Naive B cell (primary cell): ENCODE measurements around the gene RAE1. TPM values are rescaled to one million over a fixed set of nuclear protein-coding genes. Genes with fewer than 3 reads are reported as not detected.

Experiments
- ATAC-seq, 2 donors: fragments of 150-1000 bp; cut with Tn5 transposase; 2 replicates each; pipeline ENCODE4 v1.10.0; 2021; ENCODE audit warnings: low read depth in 2 of 2, mild to moderate bottlenecking in 2 of 2, moderate library complexity in 2 of 2
- DNase-seq: peaks from one replicate; pipeline ENCODE4 v3.0.0; 2022
- H3K27ac Mint-ChIP-seq, 6 donors: one replicate each; pipeline ENCODE4 v1.8.0; 2020 to 2022; ENCODE audit warnings: mild to moderate bottlenecking in 6 of 6, mixed read lengths in 6 of 6, moderate library complexity in 5 of 6, inconsistent platforms in 2 of 6
- H3K27me3 Mint-ChIP-seq, 3 donors: one replicate each; pipeline ENCODE4 v1.8.0; 2021 to 2022; ENCODE audit warnings: mixed read lengths in 3 of 3, mild to moderate bottlenecking in 1 of 3
- H3K36me3 Mint-ChIP-seq, 2 donors: one replicate each; pipeline ENCODE4 v1.8.0; 2020 to 2022; ENCODE audit warnings: mixed read lengths in 2 of 2, inconsistent platforms in 1 of 2, mild to moderate bottlenecking in 1 of 2
- H3K4me1 Mint-ChIP-seq, 3 donors: one replicate each; pipeline ENCODE4 v1.8.0; 2020 to 2022; ENCODE audit warnings: mixed read lengths in 3 of 3, inconsistent platforms in 1 of 3, mild to moderate bottlenecking in 1 of 3, moderate library complexity in 1 of 3
- H3K4me3 Mint-ChIP-seq, 8 donors: one replicate each; pipeline ENCODE4 v1.8.0; 2020 to 2022; ENCODE audit warnings: mild to moderate bottlenecking in 8 of 8, mixed read lengths in 8 of 8, moderate library complexity in 8 of 8, inconsistent platforms in 2 of 8
- H3K9me3 Mint-ChIP-seq, 7 donors: one replicate each; pipeline ENCODE4 v1.8.0; 2020 to 2022; ENCODE audit warnings: mixed read lengths in 7 of 7, mild to moderate bottlenecking in 5 of 7, inconsistent platforms in 2 of 7, moderate library complexity in 1 of 7
- polyA plus RNA-seq, 6 donors: library from polyadenylated mRNA; unstranded; fragments of 300-500 nt; fragmentation: Illumina TruSeq; gene quantifications; one replicate each; pipeline ENCODE4 v1.2.3, GENCODE V29; 2021; ENCODE audit warnings: low read depth in 6 of 6

RAE1 gene
- polyA plus RNA-seq, 6 donors from 2014 or later: 31.1 to 55.1 (median 39.8) TPM

GRCh38 chr20:57379263-57379647 lies 28.2 kb downstream of the RAE1 start:
- ATAC-seq (no peak), DNase-seq (no peak)
- H3K36me3 Mint-ChIP-seq: peaks cover 12 to 31% of the 10 kb centered on the region in 2 donors
- H3K27ac Mint-ChIP-seq: peak overlapping the region in 1 of 6 donors; percentile 15
- H3K27me3 Mint-ChIP-seq: no peaks in the 10 kb centered on the region
- H3K4me1 Mint-ChIP-seq: peaks cover 7 to 11% (median 8%) of the 10 kb centered on the region in 3 donors
- H3K9me3 Mint-ChIP-seq: no peaks in the 10 kb centered on the region
- no peak overlapping the region for H3K4me3 Mint-ChIP-seq

DNA sequence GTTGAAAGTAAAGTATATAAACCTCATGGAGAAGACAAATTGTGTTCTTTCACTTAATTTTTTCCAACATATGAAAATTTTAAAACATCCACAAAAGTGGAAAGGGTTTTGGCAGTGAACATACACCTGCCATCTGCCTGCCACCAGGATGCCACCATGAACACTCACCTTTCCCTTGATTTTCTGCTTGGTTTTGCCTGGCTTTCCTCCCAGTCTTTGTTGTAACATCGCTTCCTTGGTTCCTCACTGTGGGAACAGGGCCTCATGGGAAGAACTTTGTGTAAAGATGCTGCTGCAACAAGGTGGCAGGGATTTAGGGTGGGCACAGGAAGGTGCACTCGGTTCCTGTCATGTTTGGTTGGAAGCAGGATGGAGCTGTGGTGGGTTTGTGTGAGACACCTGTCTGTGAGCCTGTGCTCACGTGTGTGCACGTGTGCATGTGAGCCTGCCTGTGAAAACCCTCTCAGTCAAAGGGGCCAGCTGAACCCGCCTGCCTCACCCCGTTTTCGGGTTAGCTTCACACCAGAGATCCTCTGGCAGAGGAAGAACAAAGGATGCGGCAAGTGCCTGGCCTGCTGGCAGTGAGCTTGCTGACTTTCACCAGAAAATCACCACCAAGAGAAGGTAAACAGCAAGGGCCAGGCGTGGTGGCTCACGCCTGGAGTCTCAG lies 29.2 kb downstream of the RAE1 start:
- H3K27ac Mint-ChIP-seq: peak overlapping the region in 1 of 6 donors; percentile 23
- H3K36me3 Mint-ChIP-seq: peaks cover 12 to 32% of the 10 kb centered on the region in 2 donors
- H3K27me3 Mint-ChIP-seq: no peaks in the 10 kb centered on the region
- no peak for ATAC-seq
- no peaks in the 10 kb centered on the region for H3K9me3 Mint-ChIP-seq
- no peak overlapping the region for H3K4me3 Mint-ChIP-seq
- DNase-seq: no peak
- H3K4me1 Mint-ChIP-seq: peaks cover 7 to 13% (median 7%) of the 10 kb centered on the region in 3 donors

GRCh38 chr20:57381596-57382503 lies 30.8 kb downstream of the RAE1 start:
- peaks cover 0 to 15% (median 7%) of the 10 kb centered on the region in 3 donors for H3K4me1 Mint-ChIP-seq
- peaks cover 3 to 19% of the 10 kb centered on the region in 2 donors for H3K36me3 Mint-ChIP-seq
- ATAC-seq: peak; percentile 78 to 88
- H3K27me3 Mint-ChIP-seq: no peaks in the 10 kb centered on the region
- peak overlapping the region; percentile 30 to 87 (median 55) for H3K27ac Mint-ChIP-seq
- no peak overlapping the region for H3K4me3 Mint-ChIP-seq
- H3K9me3 Mint-ChIP-seq: no peaks in the 10 kb centered on the region
- DNase-seq: peak; percentile 80

DNA sequence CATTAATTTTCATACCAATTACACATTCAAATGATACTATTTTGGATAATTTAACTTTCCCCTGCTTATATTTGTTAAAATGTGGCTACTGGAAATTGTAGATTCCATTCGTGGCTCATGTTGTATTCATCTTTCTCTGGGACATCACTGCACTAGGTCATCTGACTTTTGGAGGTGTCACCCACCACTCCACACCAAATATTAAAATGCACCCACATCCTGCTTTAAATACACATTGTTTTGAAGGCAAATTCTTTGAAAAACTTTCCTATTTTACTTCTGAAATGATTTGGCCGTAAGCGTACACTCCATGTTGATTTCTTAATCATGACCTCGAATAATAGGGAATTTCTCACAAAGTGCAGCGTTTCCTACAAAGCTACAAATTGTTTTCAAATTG lies 31.5 kb downstream of the RAE1 start:
- DNase-seq: no peak
- H3K4me3 Mint-ChIP-seq: no peak overlapping the region
- no peaks in the 10 kb centered on the region for H3K9me3 Mint-ChIP-seq
- peak overlapping the region in 3 of 6 donors; percentile 43 to 70 (median 52) for H3K27ac Mint-ChIP-seq
- no peak for ATAC-seq
- H3K27me3 Mint-ChIP-seq: no peaks in the 10 kb centered on the region
- peaks cover 0 to 12% of the 10 kb centered on the region in 2 donors for H3K36me3 Mint-ChIP-seq
- peaks cover 0 to 15% (median 7%) of the 10 kb centered on the region in 3 donors for H3K4me1 Mint-ChIP-seq

DNA sequence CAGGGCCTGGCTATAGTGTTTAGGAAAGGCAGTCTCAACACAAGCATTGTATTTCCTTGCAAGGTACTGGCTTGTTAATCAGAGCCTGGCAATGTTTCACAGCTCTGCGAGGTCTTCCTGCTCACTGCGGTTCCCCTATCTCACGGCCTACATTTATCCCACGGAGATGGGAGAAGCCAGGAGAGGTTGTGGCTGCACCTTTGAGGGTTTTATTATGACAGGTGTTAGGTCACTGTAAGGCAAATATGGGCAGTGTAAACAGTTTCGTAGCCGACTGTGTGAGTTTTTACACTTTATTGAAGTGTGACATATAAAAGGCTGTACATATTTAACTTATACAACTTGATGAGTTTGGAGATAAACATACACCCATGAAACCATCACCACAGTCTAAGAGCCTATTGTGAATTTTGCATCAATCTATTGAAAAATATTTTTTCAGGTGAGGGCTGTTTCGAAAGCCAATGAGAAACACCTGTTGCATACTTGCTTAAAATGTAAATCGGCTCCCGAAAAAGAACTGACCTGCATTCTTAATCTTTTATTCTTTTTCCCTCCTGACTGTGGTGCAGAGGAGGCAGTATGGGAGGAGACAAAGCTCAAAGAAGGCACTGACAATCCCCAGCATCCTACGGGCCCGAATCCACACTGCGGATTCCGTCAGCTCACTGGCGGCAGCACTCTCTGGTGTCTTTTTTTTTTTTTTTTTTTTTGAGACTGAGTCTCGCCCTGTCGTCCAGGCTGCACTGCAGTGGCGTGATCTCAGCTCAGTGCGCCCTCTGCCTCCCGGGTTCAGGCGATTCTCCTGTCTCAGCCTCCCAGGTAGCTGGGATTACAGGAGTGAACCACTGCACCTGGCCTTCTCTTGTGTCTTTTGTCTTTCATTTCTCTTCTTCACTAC lies 32.6 kb downstream of the RAE1 start:
- DNase-seq (no peak), ATAC-seq (no peak)
- H3K36me3 Mint-ChIP-seq: peaks cover 0 to 7% of the 10 kb centered on the region in 2 donors
- peaks cover 2 to 19% (median 11%) of the 10 kb centered on the region in 3 donors for H3K4me1 Mint-ChIP-seq
- no peaks in the 10 kb centered on the region for H3K27me3 Mint-ChIP-seq
- H3K9me3 Mint-ChIP-seq: no peaks in the 10 kb centered on the region
- H3K27ac Mint-ChIP-seq: peak overlapping the region in 2 of 6 donors; percentile 27 to 52
- H3K4me3 Mint-ChIP-seq: peak overlapping the region in 1 of 8 donors; percentile 64

- H3K27ac Mint-ChIP-seq: peak overlapping the region in 2 of 6 donors; percentile 66 to 69
- no peak for DNase-seq
- H3K27me3 Mint-ChIP-seq: no peaks in the 10 kb centered on the region
- H3K9me3 Mint-ChIP-seq: no peaks in the 10 kb centered on the region
- H3K36me3 Mint-ChIP-seq: peaks cover 0 to 7% of the 10 kb centered on the region in 2 donors
- H3K4me3 Mint-ChIP-seq: peak overlapping the region in 1 of 8 donors; percentile 64
- peaks cover 6 to 22% (median 16%) of the 10 kb centered on the region in 3 donors for H3K4me1 Mint-ChIP-seq
- no peak for ATAC-seq
These were observed 33.4 kb downstream of the RAE1 start for GRCh38 chr20:57384486-57384885.

- Mint-ChIP-seq H3K27me3 (no peaks in the 10 kb centered on the region), H3K27ac (peak overlapping the region in 3 of 6 donors; percentile 39 to 82 (median 54)), H3K36me3 (peaks cover 0 to 7% of the 10 kb centered on the region in 2 donors), H3K9me3 (no peaks in the 10 kb centered on the region), H3K4me3 (no peak overlapping the region), H3K4me1 (peaks cover 11 to 27% (median 22%) of the 10 kb centered on the region in 3 donors)
- ATAC-seq: no peak
- DNase-seq: no peak
These were observed 34.1 kb downstream of the RAE1 start for GRCh38 chr20:57384953-57385761.

GRCh38 chr20:57385940-57386339 lies 34.9 kb downstream of the RAE1 start:
- Mint-ChIP-seq H3K27me3 (no peaks in the 10 kb centered on the region), H3K4me1 (peaks cover 16 to 33% (median 29%) of the 10 kb centered on the region in 3 donors), H3K9me3 (no peaks in the 10 kb centered on the region), H3K27ac (peak overlapping the region in 4 of 6 donors; percentile 32 to 79 (median 46)), H3K36me3 (peaks cover 0 to 7% of the 10 kb centered on the region in 2 donors), H3K4me3 (peak overlapping the region in 1 of 8 donors; percentile 16)
- ATAC-seq: no peak
- no peak for DNase-seq

DNA sequence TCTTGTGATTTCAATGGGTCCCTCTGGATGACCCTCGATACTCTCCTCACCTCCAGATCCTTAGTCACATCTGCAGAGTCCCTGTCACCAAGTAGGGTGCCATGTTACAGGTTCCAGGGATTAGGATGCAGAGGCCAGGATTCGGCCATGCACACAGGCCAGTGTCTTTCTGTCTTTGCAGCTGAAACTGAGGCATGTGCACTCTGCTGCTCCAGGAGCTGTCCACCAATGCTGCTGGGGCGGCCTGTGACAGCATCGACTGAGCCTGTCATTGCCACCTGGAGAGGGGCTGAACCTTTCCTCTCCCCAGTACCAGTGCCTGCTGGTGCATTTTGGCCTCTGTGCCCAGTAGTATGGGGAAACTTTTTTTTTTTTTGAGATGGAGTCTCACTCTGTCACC lies 35.7 kb downstream of the RAE1 start:
- ATAC-seq (no peak), DNase-seq (no peak)
- peak overlapping the region in 1 of 8 donors; percentile 35 for H3K4me3 Mint-ChIP-seq
- H3K27me3 Mint-ChIP-seq: no peaks in the 10 kb centered on the region
- no peaks in the 10 kb centered on the region for H3K9me3 Mint-ChIP-seq
- H3K27ac Mint-ChIP-seq: peak overlapping the region in 1 of 6 donors; percentile 20
- peaks cover 17 to 30% (median 25%) of the 10 kb centered on the region in 3 donors for H3K4me1 Mint-ChIP-seq
- peaks cover 0 to 7% of the 10 kb centered on the region in 2 donors for H3K36me3 Mint-ChIP-seq

GRCh38 chr20:57387463-57387862 lies 36.4 kb downstream of the RAE1 start:
- ATAC-seq (no peak), DNase-seq (no peak)
- Mint-ChIP-seq H3K4me1 (peaks cover 17 to 25% (median 22%) of the 10 kb centered on the region in 3 donors), H3K27me3 (no peaks in the 10 kb centered on the region), H3K4me3 (peak overlapping the region in 1 of 8 donors; percentile 87), H3K9me3 (no peaks in the 10 kb centered on the region), H3K36me3 (peaks cover 0 to 7% of the 10 kb centered on the region in 2 donors), H3K27ac (peak overlapping the region in 3 of 6 donors; percentile 29 to 59 (median 32))

- H3K27me3 Mint-ChIP-seq: no peaks in the 10 kb centered on the region
These were observed 36.9 kb downstream of the RAE1 start for GRCh38 chr20:57387945-57388371.

More at GRCh38 chr20:57387945-57388371, 36.9 kb downstream of the RAE1 start:
- ATAC-seq (no peak), DNase-seq (no peak)
- peak overlapping the region in 5 of 6 donors; percentile 37 to 99 (median 86) for H3K27ac Mint-ChIP-seq
- H3K36me3 Mint-ChIP-seq: peaks cover 4 to 11% of the 10 kb centered on the region in 2 donors
- H3K4me1 Mint-ChIP-seq: peaks cover 22 to 28% (median 27%) of the 10 kb centered on the region in 3 donors
- peak overlapping the region in 3 of 8 donors; percentile 41 to 87 (median 82) for H3K4me3 Mint-ChIP-seq
- H3K9me3 Mint-ChIP-seq: no peaks in the 10 kb centered on the region
